ENCODE measurements around the gene TNPO1. TPM values are rescaled to one million over a fixed set of nuclear protein-coding genes. Genes with fewer than 3 reads are reported as not detected.

Gene TNPO1
- total and polyA plus RNA-seq, 2 of the 8 experiments (the other 6 are each of a cell fraction or from before 2014, with no cell fraction given): 38.5 to 211 TPM

DNA sequence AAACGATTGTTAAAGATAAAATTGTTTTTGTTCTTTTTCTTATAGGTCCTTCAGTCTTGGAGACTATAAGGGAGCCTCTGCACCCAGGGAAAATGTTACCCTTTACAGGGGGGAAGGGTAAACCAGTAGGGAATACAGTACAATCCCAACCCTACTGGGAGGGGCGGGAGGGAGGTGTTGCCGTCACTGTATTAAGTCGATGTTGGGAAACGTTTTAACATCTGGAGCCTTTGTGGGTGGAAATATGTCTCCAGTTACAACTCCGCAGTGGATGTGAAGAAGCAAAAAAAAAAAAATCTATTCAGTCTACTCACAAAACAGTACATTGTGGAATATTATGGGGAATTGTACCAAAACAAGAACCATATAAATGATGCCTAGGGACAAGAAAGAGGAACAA is 92.2 kb downstream of the TNPO1 start:
- POLR2A ChIA-PET (ENCODE audit: partially characterized antibody): interaction anchor here (0.9 kb wide), 1 partner anchor 11 kb away, joined by 5 read pairs; no protein-coding TSS in a partner anchor
- Histone ChIP-seq H3K27ac (ENCODE audit: low read depth, low read length) (no peak overlapping the region), H3K79me2 (ENCODE audit: control insufficient read depth in 1 of 2, insufficient read depth in 2 of 2, low read length in 2 of 2) (no peaks in the 10 kb centered on the region), H3K4me3 (ENCODE audit: extremely low read depth in 1 of 4, insufficient read depth in 2 of 4, low read depth in 3 of 4, low read length in 4 of 4) (no peak overlapping the region), H3K23me2 (ENCODE audit: low read depth, low read length) (no peaks in the 10 kb centered on the region), H2BK12ac (ENCODE audit: low read depth, low read length) (no peak overlapping the region), H2AK5ac (ENCODE audit: low read depth, low read length) (no peak overlapping the region), H3K4me2 (ENCODE audit: insufficient read depth in 1 of 2, low read depth in 2 of 2, low read length in 2 of 2) (no peak overlapping the region), H4K20me1 (replicated peaks in 1 of 2; ENCODE audit: control insufficient read depth in 1 of 2, insufficient read depth in 2 of 2, low read length in 2 of 2) (no peaks in the 10 kb centered on the region), H3K27me3 (replicated peaks in 1 of 4; ENCODE audit: control insufficient read depth in 3 of 4, extremely low read depth in 1 of 4, insufficient read depth in 3 of 4, low read length in 3 of 4) (no peaks in the 10 kb centered on the region), H3K9me3 (ENCODE audit: insufficient read depth in 2 of 2, low read depth in 1 of 2, low read length in 1 of 2) (no peaks in the 10 kb centered on the region), H2BK5ac (ENCODE audit: low read depth, low read length) (no peak overlapping the region), H2BK15ac (ENCODE audit: low read length) (no peak overlapping the region), H2AFZ (ENCODE audit: low read length) (no peak overlapping the region), H4K5ac (ENCODE audit: insufficient read length, low read depth, low read length) (no peak overlapping the region), H3K56ac (replicated peaks; ENCODE audit: insufficient read length, low read depth, low read length) (no peak overlapping the region), H3K23ac (ENCODE audit: insufficient read length) (no peak overlapping the region), H4K8ac (ENCODE audit: extremely low read depth, insufficient read depth, low read length) (no peak overlapping the region; the same call in 1 of the 2 replicates), H2BK120ac (replicated peaks; ENCODE audit: low read depth, low read length) (no peak overlapping the region), H3K9ac (replicated peaks in 1 of 4; ENCODE audit: extremely low read depth in 1 of 4, low read depth in 3 of 4, low read length in 3 of 4) (no peak overlapping the region), H4K91ac (replicated peaks; ENCODE audit: insufficient read length, low read length) (no peak overlapping the region), H3K36me3 (ENCODE audit: control insufficient read depth in 2 of 4, insufficient read depth in 4 of 4, low read length in 3 of 4) (peaks cover 7 to 53% (median 29%) of the 10 kb centered on the region in 4 experiments; a peak in 7 of 8 replicates), H3K4ac (replicated peaks; ENCODE audit: insufficient read length, low read depth, low read length) (no peak overlapping the region), H2BK20ac (ENCODE audit: low read length) (no peak overlapping the region), H3K14ac (ENCODE audit: insufficient read length) (no peak overlapping the region), H3K18ac (ENCODE audit: extremely low read depth, low read length) (no peak overlapping the region), H3K79me1 (ENCODE audit: low read depth, low read length) (no peaks in the 10 kb centered on the region), H3K4me1 (replicated peaks in 1 of 4; ENCODE audit: control insufficient read depth in 3 of 4, insufficient read depth in 4 of 4, low read length in 3 of 4) (no peaks in the 10 kb centered on the region)
- DNase-seq (ENCODE audit: low read depth in 1 of 2, low spot score in 2 of 2) (no peak), FAIRE-seq (no peak)
- CTCF ChIA-PET (ENCODE audit: partially characterized antibody): no interaction called here
- 89% methylated on average over 6 of the region's 6 CpGs; no CpG with 5 or more reads in 1 of the 2 experiments for WGBS, 2 experiments (ENCODE audit: extremely low coverage in 1 of 2, insufficient coverage in 1 of 2, insufficient read length in 1 of 2, insufficient replicate concordance in 2 of 2, low coverage in 1 of 2, low lambda C conversion rate in 2 of 2, missing lambda C conversion rate in 1 of 2)
- no peak for TF ChIP-seq FOSL1 (IDR thresholded peaks at IDR 0.05; ENCODE audit: insufficient read depth, low read depth, low read length)

All from H1 (cell line).